Stimulated activated CD8-positive, alpha-beta memory T cell treated with anti-CD3 and anti-CD28 coated beads, Interleukin-7, amount 100 ng/mL, for 48 hours (primary cell): ENCODE results near the gene ASB4.
"Not testable (repeated sequence)": the region's sequence is repeated elsewhere in the genome, so short reads cannot be mapped to it uniquely, and the experiment has no call there.

Experiments used
- DNase-seq, 2 donors: peaks; one replicate each; pipeline ENCODE4 v3.0.0-alpha.2; 2020; ENCODE audit warnings: low read depth in 1 of 2; ENCODE audit errors: extremely low read depth in 1 of 2

Gene ASB4

DNA sequence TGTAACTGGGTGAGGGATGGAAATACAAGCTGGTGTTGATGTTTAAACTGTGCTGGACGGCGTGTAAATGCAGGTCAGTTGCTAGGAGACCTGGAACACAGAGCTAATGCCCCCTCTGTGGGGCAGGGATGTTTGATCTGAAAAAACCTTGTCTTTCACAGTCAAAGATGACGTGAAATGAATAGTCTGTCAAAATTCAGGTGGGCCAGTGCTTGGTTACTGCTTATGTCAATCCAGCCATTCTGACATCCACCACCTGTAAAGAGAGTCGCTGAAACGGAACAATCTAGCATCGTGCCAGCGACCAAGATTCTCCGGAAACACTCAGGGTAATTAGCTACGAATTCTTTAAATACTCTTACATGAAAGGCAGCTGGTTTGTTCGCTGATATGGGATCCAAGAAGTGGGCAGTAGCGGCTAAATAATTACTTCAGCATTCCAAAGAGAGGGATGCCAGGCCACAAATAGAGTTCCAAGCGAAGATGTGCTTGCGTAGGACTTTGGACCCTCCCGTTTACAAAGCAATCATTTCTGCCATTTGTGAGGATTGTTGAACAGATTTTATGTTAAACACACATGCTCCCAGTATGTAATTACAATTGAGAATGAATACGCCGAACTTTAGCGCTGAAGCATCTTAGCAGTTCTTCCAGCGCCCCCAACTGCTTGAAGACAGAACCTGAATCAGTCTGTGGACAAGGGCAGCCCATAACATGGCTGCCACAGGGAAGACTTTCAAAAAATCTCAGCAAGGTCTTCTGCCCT is 7.3 kb upstream of the ASB4 start:
- no peak for DNase-seq

DNA sequence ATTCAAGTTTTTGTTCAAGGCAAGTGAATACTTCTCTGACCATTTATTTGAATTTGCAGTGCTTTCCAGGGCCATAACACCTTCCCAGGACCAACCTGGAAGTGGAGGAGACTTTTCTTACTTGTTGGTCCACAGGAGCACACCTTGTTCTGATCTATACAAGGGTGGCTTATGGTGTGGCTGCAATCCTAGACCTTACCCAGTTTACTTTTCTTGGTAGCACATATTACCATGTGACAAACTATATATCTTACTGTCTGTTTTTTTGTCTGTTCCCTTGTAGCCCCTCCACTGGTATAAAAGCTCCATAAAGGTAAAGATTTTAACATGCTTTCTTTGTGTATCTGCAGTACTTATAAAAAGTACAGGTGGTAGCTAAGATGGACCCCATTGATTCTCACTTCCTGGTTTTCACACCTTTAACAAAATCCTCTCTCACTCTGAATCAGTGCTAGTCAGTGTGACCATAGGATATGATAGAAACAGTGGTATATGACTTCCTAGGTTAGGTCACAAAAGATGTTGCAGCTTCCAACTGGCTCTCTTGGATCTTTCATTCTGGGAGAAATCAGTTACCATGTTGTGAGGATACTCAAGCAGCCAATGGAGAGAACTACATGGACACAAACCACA is 5.6 kb upstream of the ASB4 start:
- DNase-seq, result no peak

DNA sequence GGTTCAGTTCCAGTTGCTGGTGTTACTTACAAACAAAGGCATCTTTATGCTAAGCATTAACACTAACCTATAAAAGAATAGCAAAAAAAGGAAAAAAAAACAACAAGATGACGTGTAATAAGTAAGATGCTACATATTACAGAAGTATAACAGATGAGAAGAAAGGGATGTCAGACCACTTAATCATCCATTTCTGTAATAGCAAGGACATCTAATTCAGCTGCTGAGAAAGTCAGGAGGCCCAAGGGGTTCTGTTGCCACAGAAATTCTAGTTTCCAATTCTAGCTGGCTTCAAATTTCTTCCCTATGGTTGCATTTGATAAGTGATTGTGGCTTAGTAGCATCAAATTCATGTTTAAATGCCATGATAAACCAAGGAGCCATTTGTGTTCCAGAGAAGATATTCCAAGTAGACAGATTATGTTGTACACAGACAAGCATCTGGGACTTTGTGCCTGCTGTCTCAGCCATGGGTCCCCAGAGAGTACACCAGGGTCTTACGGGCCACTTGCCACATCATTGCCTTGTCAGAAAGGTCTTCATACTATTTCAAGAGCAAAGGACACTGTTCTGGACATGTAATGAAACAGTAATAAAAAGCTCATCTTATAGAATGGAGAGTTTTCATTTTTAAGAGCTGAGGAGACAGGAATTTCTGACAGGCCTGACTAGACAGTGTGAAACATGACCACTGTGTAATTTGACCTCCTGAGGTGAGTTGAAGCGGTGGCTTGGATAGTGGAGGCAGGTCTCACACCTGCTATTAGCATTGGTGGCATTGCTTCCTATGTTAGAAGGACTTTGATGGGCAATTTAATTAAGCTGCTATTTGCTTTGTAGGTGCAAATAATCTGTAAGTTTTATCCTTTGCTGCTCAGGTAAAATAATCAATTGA is 4.2 kb upstream of the ASB4 start:
- no peak for DNase-seq

DNA sequence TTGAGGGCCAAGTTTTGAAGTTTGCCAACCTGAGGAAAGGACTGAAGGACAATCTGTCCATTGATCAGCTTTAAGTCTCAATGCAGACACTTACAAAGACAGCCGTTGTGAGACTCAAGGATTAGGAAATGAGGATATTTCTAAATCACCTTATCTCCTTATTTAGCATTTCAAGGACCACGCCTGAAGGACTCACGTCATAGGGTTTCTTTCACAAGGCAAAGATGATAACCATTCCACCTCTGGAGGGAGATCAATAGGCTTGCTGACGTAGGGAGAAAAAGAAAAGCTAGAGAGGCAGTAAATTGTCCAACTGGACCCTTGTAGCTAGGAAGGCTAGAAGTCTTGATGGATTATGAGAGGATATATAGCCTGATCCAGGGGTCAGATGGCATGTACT is 3.3 kb upstream of the ASB4 start:
- no peak for DNase-seq

DNA sequence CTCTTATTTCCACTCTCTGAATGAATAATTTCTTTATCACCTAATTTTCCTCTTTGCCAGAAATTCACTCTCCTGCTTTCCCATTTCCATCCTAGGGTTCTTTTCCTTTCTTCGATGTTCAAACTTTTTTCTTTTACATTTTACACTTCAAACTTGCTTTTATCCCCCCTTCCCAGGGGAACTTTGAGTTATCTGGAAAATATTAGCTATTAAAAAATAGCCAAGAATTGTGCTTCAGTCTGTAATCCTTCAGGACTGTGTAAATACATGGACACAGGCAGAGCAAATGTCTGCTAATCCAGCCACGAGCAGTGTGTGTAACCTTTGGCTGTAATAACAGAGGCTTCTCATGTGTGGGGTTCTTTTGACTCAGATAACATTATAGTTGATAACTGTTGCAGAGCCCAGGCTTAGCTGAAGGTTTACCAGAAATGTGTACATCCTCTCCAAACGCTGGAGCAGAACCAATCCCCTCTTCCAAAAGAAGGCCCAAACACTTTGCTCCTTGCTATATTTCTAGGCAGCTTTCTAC is 4.6 kb downstream of the ASB4 start:
- no peak for DNase-seq

DNA sequence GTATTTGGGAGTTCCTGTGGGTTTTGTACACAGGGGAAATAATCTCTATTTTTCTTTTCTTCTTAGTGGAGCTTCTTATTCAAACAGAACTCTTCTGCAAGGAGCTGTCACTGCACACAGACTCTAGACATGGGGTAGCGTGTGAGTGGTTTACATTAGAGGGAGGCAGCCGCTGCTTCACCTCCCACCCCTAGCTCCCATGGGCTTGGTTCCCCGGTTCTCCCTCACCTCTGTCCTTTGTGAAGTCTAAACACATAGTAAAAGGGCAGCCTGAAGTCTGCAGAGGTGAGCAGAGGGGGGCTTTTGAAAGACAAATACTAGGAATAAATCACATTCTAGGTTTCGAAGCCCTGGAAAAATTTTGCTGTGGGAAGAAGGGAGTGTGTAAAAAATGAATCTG is 5.5 kb downstream of the ASB4 start:
- no peak for DNase-seq

DNA sequence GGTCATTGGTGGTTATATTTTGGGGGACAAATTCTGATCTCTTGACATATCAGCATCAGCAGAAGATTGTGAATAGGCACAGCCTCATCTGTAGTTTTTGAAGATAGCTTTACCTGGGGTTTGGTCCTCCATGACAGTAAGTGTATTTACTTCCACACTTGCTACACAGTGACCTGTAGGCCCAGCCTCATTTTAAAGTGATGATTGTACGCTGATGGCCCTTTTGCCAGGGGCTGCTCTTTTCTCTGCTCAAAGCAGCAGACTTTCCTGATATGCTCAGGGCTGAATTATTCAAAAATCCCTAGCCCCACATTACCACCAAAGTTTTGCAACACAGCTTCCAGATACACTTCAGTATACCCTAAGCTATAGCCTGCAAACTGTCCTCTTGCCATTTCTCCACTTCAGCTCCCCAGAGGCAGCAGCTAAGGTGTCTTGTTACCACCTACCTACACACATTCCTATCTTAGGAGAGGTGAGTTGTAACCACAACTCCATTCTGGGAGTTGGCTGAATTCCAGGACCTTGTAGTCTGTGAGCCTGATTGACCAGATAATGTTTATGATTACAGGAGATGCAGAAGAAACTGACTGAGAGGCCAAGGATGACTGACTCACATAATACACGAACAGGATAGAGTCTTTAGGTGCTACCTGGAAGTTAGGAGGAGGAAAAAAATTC is 6.0 kb downstream of the ASB4 start:
- DNase-seq, result no peak

DNA sequence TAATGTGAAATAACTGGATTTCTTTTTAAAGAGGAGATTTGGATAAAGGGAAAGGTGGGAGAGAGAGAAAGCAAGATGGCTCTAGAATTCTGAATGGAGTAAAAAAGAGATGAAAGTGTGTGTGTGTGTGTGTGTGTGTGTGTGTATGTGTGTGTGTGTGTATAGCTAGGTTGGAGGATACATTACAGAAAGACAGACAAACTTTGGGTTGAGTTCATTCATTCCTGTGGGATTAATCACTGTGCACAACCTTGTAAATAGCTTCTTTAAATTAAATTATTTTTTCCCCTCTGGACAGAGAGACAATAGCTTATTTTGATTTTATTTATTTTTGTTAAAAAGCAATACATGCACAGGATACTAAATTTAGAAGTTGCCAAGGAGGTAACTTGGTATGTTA is 7.5 kb downstream of the ASB4 start:
- no peak for DNase-seq

DNA sequence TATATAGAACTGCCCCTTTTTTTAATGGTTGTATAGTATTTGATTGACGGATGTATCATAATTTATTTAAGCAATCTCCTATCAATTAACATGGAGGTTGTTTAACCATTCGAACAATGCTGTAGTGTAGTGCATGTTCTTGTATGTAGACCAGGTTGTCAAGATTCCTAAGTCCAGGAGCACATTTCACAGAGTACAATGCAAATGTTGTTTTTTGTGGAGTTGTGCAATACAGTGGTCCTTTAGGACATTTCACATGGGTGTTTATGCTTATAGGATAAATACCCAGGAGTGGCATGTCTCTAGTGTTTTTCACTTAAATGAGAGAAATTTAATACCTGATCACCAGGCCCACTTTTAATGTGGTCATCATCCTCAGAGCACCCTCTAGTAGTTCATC is 8.1 kb downstream of the ASB4 start:
- no peak for DNase-seq

DNA sequence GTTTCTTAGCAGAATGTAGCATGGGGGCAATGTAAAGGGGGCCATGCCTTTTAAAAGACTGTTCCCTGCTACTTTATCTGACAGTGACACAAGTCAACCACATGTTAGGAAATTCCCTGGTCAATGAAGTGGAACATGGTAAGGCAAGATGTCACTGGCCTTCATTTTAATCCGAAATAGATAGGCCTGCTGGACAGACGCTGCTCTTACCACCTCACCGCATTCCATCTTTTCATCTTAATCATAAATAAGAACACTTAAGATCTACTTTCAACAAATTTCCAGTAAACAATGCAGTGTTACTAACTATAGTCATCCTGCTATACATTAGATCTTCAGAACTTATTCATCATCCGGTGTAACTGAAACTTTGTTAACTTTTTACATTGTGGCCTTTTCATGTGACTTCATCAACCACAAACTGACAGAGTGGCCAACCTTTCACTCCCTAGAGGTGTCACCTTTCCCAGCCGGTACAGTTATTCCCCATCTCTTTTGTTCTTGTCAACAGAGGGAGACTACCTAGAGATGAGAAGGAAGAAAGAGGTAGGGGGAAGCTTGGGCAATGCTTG is 15.6 kb downstream of the ASB4 start:
- DNase-seq, result no peak

DNA sequence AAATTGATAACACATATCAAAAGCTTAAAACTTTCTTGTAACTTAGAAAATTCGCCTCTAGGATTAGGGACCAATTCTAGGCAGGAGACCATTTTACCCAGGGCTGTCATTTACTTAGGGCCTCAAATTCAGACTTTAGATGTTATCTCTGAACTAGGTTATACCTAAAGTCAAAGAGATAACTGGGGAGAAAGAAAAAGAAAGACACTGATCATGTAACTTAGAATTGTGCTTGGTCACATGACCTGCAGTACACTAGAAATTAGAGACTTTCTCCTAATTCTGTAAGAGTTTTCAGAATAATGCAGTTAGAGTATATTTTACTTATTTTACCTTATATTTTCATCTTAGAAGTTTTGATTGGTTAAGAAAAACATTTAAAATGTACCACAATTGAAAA is 16.7 kb downstream of the ASB4 start:
- no peak for DNase-seq

DNA sequence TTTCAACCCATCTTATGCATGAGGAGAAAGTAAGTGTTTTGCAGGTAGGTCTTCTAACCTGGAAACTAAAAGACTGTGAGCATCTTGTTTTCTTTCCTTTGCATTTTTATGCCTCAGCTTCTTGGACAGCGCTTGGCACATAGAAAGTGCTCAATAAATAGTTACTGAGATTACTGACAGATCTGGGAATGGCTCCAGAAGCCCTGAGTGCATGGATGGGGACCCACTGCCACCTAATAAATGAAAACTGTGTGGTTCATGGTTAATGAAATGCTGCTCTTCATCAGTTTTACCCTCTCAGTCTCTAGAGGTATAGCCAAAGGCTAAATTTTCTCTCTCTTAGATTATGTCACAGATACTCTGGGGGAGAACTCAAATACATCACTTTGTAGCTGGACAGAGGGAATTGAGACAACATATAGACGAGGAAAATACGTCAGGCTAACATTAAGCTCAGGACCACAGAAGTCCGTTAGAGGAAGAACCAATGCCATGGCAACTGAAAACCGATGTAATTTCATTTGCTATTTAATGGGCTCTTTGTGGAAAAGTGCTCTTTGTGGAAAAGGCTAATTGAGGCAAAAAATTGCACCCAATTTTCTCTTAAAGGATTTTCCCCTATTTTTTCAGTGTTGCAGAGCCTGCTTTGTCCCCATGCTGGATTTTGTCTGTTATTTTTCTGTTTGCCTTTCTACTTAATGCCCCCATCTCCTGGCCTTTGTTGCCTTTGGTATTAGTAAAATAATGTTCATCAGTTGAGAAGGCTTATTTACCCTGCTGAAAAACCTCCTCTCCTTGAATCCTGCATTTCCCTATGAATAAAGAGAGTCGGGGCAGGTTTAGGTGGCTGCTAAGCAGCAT is 17.8 kb downstream of the ASB4 start:
- no peak for DNase-seq

DNA sequence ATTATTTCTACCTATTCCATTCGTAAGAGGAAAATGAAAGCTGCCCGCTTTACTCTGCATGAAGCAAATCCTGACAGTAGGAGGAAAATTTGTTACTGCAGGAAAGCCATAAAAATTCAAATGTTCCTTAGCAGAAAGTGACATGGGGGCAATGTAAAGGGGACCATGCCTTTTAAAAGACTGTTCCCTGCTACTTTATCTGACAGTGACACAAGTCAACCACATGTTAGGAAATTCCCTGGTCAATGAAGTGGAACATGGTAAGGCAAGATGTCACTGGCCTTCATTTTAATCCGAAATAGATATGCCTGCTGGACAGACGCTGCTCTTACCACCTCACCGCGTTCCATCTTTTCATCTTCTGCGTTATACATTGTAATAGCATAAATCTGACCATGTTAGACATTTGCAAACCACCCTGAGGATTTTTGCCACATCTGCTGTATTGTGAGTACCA is 18.4 kb downstream of the ASB4 start:
- DNase-seq, result not testable (repeated sequence)

DNA sequence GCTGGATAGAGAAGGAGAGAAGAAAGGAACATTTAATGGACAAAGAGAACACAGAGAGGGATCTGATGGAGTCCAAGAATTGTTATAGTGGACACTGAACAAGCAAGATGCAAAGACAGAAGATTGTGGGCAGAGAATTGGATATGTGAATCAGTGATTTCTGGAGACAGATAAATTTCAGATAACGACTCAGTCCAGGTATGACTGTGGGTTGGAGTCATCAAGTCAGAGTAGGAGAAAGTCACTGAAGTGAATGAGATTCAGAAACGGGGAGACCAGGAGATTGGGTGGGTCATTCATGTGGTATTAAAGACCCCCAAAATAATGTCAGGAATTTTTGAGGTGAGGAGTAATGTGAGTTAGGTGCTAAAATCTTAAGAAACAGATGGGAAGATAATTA is 23.0 kb downstream of the ASB4 start:
- DNase-seq, result no peak

DNA sequence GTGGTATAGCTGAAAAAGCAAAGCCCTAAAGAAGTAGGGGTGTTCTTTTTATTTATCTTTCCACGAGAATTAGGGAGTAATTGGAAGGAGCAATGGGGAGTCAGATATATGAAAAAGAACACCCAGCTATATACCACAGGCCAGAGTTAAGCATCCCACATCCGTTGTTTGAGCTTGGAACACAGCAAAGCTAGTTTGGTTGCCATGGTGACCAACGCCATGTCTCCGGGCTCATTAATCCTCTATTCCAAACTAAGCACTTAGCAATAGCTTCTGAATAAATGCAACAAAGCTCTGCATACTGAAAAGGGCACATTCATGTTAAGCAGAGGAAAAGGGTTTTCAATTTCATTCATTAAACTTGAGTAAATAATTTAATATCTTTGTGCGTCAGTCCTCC is 23.5 kb downstream of the ASB4 start:
- no peak for DNase-seq

DNA sequence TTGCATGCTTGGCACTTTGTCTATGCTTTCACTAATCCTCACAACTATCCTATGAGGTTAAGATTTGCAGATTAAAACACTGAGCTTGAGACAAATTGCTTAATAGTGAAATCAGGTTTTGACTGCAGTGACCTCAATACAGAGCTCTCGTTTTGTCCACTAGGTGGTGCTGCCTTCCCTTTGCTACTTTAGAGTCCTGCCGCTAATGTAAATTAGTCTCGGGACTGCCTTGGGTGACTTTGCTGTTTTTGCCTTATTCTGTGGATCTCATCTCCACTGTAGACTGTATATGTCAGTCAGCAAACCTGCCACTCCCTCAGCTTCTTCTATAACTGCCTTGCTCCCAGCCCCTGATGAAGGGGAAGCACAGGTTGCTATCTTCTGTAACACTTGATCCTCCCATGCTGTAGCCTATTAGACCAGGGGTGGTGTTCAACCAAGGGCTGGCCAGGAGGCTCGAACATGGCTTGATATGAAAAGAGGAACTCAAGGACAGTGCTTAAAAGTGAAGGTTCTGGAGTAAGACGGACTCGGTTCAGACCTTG is 26.0 kb downstream of the ASB4 start:
- peak; percentile 16 to 25 for DNase-seq

DNA sequence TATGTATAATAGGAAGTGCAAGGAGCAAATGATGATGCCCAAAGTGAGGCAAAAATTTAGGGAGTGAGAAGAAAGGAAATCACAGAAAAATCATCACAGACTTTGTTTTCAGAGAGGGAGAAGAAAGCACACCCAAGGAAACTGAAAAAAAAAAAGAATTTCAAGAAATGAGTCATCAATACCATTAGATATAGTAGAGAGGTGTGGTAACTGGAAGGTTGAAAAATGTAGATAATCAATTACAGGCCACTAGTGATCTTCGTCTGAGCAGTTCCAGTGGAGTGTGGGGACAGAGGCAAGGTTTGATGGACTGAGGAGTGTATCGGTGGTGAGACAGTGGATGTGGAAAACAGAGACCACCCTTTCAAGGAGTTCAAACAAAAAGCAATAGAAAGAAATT is 31.7 kb downstream of the ASB4 start:
- DNase-seq, result no peak

DNA sequence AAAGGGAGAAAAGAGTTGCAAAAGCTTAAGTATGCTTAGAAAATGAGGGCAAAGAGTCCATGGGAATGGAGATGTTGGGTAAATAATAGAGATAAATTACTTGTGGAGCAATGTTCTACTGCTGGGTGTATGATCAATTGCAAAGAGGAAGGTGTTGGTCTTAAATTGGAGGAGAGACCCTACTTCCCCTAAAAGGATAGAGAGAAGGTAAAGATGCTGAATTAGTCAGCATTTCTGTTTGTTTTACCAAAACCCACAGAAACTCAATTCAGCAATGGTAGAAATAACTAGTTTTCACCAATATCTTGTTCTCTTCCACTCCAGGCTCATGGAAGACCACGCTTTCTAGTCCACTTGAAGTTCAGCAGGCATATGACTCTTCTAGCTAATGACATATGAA is 32.1 kb downstream of the ASB4 start:
- no peak for DNase-seq

DNA sequence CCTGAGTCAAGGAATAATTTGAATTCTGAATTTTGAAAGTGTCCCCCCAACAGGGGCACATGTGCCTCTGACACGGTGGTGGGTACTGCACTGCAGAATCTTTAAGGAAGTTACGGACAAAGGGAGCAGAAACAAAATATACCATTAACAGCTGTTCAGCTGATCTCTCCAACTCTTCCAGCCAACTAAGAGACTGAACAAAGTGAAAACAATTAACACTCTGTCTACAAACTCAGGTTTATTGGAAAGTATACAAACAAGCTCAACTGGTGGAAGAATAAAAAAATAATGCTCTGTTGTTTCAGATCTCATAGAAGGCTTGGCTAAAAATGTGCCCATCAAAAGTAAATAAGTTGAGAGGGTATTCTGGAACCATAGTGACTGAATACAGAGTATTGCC is 34.4 kb downstream of the ASB4 start:
- DNase-seq, result no peak
